Neural cell (in vitro differentiated cells): Measurements from ENCODE around the gene NBDY. TPM values are rescaled to one million over a fixed set of nuclear protein-coding genes. Genes with fewer than 3 reads are reported as not detected.

ENCODE experiments used
- H2AFZ ChIP-seq: fragments of 200-600, 300-800 bp; sonication (generic), shearing (Covaris generic); 2 replicates; pipeline ENCODE4 v1.6.0; 2014; ENCODE audit warnings: low read depth, mild to moderate bottlenecking, antibody characterized with exemption, low read length, moderate library complexity
- H3F3A ChIP-seq: fragments of 200-600 bp; shearing (Covaris generic); 2 replicates; pipeline ENCODE4 v1.6.1; 2016; ENCODE audit warnings: mild to moderate bottlenecking, moderate library complexity, mixed read lengths, antibody characterized with exemption, low read length; ENCODE audit not compliant: insufficient read depth, poor library complexity, severe bottlenecking
- H3K27ac ChIP-seq: fragments of 200-600, 300-800 bp; sonication (generic), shearing (Covaris generic); 2 replicates; pipeline ENCODE4 v1.5.1; 2014; ENCODE audit warnings: mild to moderate bottlenecking, low read length, moderate library complexity
- H3K27me3 ChIP-seq: fragments of 300-800, 200-600 bp; sonication (generic), shearing (Covaris generic); 2 replicates; pipeline ENCODE4 v1.6.0; 2014; ENCODE audit warnings: mild to moderate bottlenecking, low read depth, low read length, moderate library complexity; ENCODE audit not compliant: insufficient read depth
- H3K36me3 ChIP-seq: fragments of 300-800, 200-600 bp; sonication (generic), shearing (Covaris generic); 2 replicates; pipeline ENCODE4 v1.5.1; 2014; ENCODE audit warnings: mild to moderate bottlenecking, antibody characterized with exemption, low read length, moderate library complexity; ENCODE audit not compliant: insufficient read depth
- H3K4me2 ChIP-seq: fragments of 300-800, 200-600 bp; sonication (generic), shearing (Covaris generic); 2 replicates; pipeline ENCODE4 v1.6.0; 2014; ENCODE audit warnings: mild to moderate bottlenecking, low read length
- H3K4me3 ChIP-seq: fragments of 300-800, 200-600 bp; sonication (generic), shearing (Covaris generic); 2 replicates; pipeline ENCODE4 v1.5.1; 2014; ENCODE audit warnings: mild to moderate bottlenecking, low read length, moderate library complexity
- H3K79me2 ChIP-seq: fragments of 200-600 bp; shearing (Covaris generic); replicated peaks from 2 replicates; pipeline ENCODE4 v1.6.0; 2014; ENCODE audit warnings: mild to moderate bottlenecking, low read length, moderate library complexity; ENCODE audit not compliant: insufficient read depth
- H3K9ac ChIP-seq: fragments of 300-800, 200-600 bp; sonication (generic), shearing (Covaris generic); 2 replicates; pipeline ENCODE4 v1.6.1; 2016; ENCODE audit warnings: mild to moderate bottlenecking, low read length, mixed read lengths
- H3K9me2 ChIP-seq: fragments of 200-600 bp; shearing (Covaris generic); 2 replicates; pipeline ENCODE4 v1.6.1; 2016; ENCODE audit warnings: mild to moderate bottlenecking, low read length, mixed read lengths; ENCODE audit not compliant: insufficient read depth
- H3K9me3 ChIP-seq: fragments of 200-600, 300-800 bp; sonication (generic), shearing (Covaris generic); 2 replicates; pipeline ENCODE4 v1.6.1; 2016; ENCODE audit warnings: mild to moderate bottlenecking, mixed run types, low read length, moderate library complexity, mixed read lengths
- H4K20me1 ChIP-seq: fragments of 200-600 bp; shearing (Covaris generic); 2 replicates; pipeline ENCODE4 v1.6.1; 2016; ENCODE audit warnings: mild to moderate bottlenecking, mixed run types; ENCODE audit not compliant: insufficient read depth
- CTCF ChIP-seq: fragments of 450-650 bp; IDR thresholded peaks from 2 replicates; pipeline ENCODE4 v1.5.1; 2014; ENCODE audit warnings: antibody characterized with exemption, mild to moderate bottlenecking, moderate library complexity; ENCODE audit not compliant: poor library complexity, severe bottlenecking
- EP300 ChIP-seq: fragments of 450-650 bp; conservative IDR thresholded peaks from 2 replicates; pipeline ENCODE4 v1.6.1; 2014; ENCODE audit warnings: antibody characterized with exemption, mild to moderate bottlenecking, moderate library complexity; ENCODE audit not compliant: poor library complexity, severe bottlenecking
- EZH2 ChIP-seq: fragments of 200-600, 300-800 bp; shearing (Covaris generic), sonication (generic); IDR thresholded peaks from 2 replicates; pipeline ENCODE4 v1.6.1; 2014; ENCODE audit warnings: antibody characterized with exemption, low read length, borderline replicate concordance, mild to moderate bottlenecking; ENCODE audit not compliant: insufficient read depth, poor library complexity, severe bottlenecking
- MXI1 ChIP-seq: fragments of 450-650 bp; conservative IDR thresholded peaks from 2 replicates; pipeline ENCODE4 v1.6.1; 2014; ENCODE audit warnings: antibody characterized with exemption, mild to moderate bottlenecking; ENCODE audit not compliant: poor library complexity, severe bottlenecking
- POLR2AphosphoS5 ChIP-seq: IDR thresholded peaks from 2 replicates; pipeline ENCODE4 v1.6.1; 2012
- RAD21 ChIP-seq: fragments of 450-650 bp; conservative IDR thresholded peaks from 2 replicates; pipeline ENCODE4 v1.6.1; 2014; ENCODE audit warnings: antibody characterized with exemption, mild to moderate bottlenecking, moderate library complexity
- REST ChIP-seq: IDR thresholded peaks from 2 replicates; pipeline ENCODE4 v1.6.1; 2012; ENCODE audit warnings: borderline replicate concordance
- SMC3 ChIP-seq: fragments of 450-650 bp; conservative IDR thresholded peaks from 2 replicates; pipeline ENCODE4 v1.6.1; 2014; ENCODE audit warnings: antibody characterized with exemption, mild to moderate bottlenecking, moderate library complexity; ENCODE audit not compliant: poor library complexity
- TAF1 ChIP-seq: IDR thresholded peaks from 2 replicates; pipeline ENCODE4 v1.6.1; 2012; ENCODE audit warnings: low read depth
- polyA plus RNA-seq: library from polyadenylated mRNA; depleted of rRNA; stranded (reverse); fragments of >200 nt; gene quantifications from 2 replicates; pipeline ENCODE4 v1.2.3, GENCODE V29; 2014

Gene NBDY
- polyA plus RNA-seq, 1 donor from 2014 or later = 29.7 TPM

GRCh38 chrX:56751071-56751470, 22.0 kb downstream of the NBDY start:
- H2AFZ ChIP-seq = no peak overlapping the region
- H3K4me3 ChIP-seq = no peak overlapping the region
- H3K27me3 ChIP-seq = no peaks in the 10 kb centered on the region
- no peaks in the 10 kb centered on the region for H4K20me1 ChIP-seq
- no peaks in the 10 kb centered on the region for H3K36me3 ChIP-seq
- no peak overlapping the region for H3K4me2 ChIP-seq
- no peaks in the 10 kb centered on the region for H3F3A ChIP-seq
- H3K9ac ChIP-seq = no peak overlapping the region
- H3K9me2 ChIP-seq = no peaks in the 10 kb centered on the region
- no peak overlapping the region for H3K27ac ChIP-seq
- H3K9me3 ChIP-seq = no peaks in the 10 kb centered on the region
- no peak for TF ChIP-seq CTCF
- TF ChIP-seq SMC3 = no peak
- TF ChIP-seq RAD21 = no peak
- no peak for TF ChIP-seq REST
- TF ChIP-seq POLR2AphosphoS5 = no peak
- no peak for TF ChIP-seq MXI1
- no peak for TF ChIP-seq EP300
- no peak for TF ChIP-seq EZH2
- peaks cover 1% of the 10 kb centered on the region for H3K79me2 ChIP-seq

- Histone ChIP-seq H3K36me3 (no peaks in the 10 kb centered on the region), H3K9me2 (no peaks in the 10 kb centered on the region), H3K9ac (no peak overlapping the region), H3K27ac (no peak overlapping the region), H2AFZ (no peak overlapping the region), H3K79me2 (no peaks in the 10 kb centered on the region), H3K4me3 (no peak overlapping the region), H4K20me1 (no peaks in the 10 kb centered on the region), H3K9me3 (no peaks in the 10 kb centered on the region), H3K4me2 (no peak overlapping the region), H3F3A (no peaks in the 10 kb centered on the region), H3K27me3 (no peaks in the 10 kb centered on the region)
- TF ChIP-seq POLR2AphosphoS5 (no peak), SMC3 (no peak), REST (no peak), MXI1 (no peak), TAF1 (no peak), EP300 (no peak), EZH2 (no peak), CTCF (no peak), RAD21 (no peak)
Observed at GRCh38 chrX:56757327-56757726, 28.3 kb downstream of the NBDY start.
